Left lobe of liver (tissue), 2 donors: ENCODE data around the gene PDE5A. TPM values are rescaled to one million over a fixed set of nuclear protein-coding genes. Genes with fewer than 3 reads are reported as not detected.
"Not testable (repeated sequence)": the region's sequence is repeated elsewhere in the genome, so short reads cannot be mapped to it uniquely, and the experiment has no call there.

Source experiments
- ATAC-seq: fragments of 200-7000 bp; cut with Tn5 transposase; one replicate; pipeline ENCODE4 v1.9.1; 2020; ENCODE audit warnings: mild to moderate bottlenecking, moderate library complexity
- DNase-seq: peaks from one replicate; pipeline ENCODE4 v3.0.0-alpha.2; 2020; ENCODE audit warnings: low spot score
- total RNA-seq: library from RNA; stranded (reverse); gene quantifications from one replicate; pipeline ENCODE4 v1.2.1, GENCODE V29; 2021
- donor health status: DM: no; HTN: no; CAD: no; lungs with moderate emphysema.
- donor health status: DM: no; HTN: yes; CAD: no.

Gene PDE5A
- total RNA-seq, 1 donor from 2014 or later, result 0.53 TPM

DNA sequence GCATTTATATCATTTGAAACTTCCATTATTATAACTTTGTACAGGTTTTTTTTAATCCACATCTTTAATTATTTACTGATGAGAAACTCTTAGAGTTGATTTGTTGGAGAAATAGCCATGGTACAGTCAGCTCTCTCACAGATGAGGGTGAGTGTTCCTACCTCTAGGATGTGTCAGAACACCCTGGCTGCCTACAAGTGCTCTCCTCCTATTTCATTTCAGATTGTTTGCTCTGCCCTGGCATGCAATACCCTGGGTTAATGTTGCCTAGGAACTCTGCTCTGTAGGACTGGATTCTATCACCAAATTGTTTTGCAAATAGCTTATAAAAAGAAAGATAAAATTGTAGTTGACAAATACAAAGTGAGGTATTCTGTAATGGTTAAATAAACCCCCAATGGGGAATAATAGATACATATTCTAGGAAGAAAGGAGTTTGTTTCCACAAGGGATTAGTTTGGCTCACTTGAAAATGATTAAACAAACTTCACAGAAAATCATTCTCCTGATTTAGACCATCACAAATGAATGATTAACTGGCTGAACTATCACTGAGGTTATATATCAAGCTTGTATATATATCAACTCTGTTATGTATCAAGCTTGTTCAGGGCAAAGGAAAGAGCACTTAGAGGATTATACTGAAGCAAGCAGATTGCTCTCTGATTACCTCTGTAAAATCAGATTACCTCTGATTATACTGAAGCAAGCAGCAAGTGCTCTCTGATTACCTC is 150.0 kb downstream of the PDE5A start:
- ATAC-seq, result peak; percentile 95

DNA sequence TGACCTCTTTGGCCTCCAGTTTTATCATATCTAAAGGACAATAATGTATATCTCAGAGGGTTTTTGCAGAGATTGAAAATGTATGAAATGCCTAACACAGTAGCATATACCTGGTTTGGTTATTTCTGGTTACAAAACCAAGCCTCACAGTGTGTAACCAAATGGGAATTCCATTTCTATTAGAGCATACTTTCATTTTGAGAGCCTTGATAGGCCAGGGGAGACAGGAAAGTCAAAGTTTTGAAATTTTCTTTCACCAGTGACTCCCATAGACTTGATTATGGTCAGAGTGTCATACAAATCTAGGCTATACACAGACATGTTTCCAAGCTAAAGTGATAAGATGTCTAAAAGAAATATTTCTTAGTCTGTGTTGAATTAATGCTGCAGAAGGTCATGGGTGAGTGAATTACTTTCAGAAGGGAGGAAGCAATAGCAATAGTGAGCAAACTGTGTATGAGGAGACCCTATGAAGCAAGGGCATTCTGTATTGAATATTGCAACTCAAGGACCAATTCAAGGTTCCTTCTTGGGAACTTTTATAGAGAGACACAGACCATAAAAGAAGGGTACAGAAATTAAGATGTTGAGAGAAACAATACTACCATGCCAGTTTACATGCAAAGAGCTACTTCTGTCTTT is 151.1 kb downstream of the PDE5A start:
- ATAC-seq, result no peak
- DNase-seq, result no peak

More for the DNA sequence above, 150.0 kb downstream of the PDE5A start:
- peak; percentile 46 for DNase-seq

DNA sequence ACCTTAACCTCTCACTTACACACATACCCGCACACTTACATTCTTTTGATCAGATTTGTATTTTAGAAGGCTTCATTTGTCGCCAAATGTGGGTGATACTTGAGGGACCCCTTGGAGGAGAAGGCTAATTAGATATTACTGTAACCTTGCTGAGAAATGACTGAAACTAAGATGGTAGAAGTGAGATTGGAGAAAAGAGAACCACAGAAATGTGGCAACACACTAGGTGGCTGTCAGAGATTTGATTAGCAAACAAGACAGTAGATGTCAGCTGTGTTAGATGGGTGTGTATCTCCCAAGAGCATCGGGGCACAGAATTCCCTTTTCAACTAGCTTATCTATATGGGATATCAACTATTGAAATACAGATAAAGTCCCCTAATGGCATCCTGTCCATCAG is 157.3 kb downstream of the PDE5A start:
- no peak for DNase-seq
- no peak for ATAC-seq

DNA sequence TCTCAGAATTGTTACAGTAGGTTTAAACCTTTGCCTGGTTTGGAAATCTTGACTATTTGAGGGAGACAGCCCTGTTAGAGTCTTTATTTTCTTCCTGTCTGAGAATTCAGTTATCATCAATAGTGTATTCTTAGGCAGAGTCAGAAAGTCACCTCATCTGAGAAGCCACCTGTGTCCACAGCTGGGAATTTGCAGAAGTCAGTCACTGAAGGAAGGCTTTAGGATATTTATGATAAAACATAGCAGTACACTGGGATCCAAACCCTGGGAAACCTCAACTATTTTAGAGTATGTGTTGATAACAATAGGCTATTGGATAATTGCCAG is 157.9 kb downstream of the PDE5A start:
- ATAC-seq, DNase-seq: not testable (repeated sequence)

DNA sequence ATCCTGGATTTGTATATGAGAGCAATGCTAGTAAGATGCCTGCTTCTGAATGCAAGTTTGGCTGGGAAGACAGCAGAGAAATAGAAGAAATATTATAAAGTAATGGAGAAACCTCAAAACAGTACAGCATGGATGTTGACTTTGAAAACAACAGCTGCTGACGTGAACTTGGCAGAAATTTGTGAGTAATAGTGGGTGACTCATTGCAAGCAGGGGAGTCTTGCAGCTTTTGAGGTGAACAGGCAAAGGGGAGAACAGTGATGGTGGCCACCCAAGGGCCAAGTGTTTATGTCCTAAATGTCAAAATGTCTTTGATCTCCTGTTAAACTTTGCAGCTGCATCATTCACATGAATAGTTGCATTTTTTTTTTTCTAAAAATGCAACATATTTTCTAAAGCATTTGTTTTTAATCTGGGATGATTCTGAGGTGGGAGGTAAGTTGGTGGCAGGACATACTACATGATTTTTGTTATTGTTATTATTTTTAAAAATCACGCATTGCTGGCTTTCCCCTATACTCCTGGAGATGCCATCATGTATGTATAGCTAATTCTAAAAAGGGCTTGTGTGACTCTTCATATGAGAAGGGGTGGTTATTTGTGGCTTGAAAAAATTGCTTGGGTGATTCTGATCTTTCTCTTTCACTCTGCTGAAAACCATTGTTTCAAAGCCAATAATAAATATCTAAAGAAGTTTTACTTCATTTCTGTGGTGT is 158.4 kb downstream of the PDE5A start:
- DNase-seq, ATAC-seq: not testable (repeated sequence)

DNA sequence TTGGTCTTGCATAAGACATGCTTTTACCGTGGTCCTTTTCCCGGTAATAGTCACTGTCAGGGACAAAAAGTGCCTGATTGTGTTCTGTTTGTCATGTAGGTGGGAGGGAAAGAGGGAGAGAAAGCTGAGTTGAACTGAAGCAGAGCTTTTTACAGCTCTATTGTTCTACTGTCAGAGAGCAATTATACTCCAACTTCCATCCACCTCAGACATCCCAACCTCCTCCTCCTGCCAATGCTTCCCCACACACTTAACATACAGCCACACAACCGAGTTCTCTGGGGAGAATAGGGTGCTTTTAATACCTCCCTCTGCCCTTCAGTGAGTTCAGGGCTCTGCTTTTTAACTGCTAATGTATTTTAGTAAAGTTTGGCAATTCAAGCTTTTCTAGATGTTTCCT is 159.6 kb downstream of the PDE5A start:
- not testable (repeated sequence) for ATAC-seq, DNase-seq

DNA sequence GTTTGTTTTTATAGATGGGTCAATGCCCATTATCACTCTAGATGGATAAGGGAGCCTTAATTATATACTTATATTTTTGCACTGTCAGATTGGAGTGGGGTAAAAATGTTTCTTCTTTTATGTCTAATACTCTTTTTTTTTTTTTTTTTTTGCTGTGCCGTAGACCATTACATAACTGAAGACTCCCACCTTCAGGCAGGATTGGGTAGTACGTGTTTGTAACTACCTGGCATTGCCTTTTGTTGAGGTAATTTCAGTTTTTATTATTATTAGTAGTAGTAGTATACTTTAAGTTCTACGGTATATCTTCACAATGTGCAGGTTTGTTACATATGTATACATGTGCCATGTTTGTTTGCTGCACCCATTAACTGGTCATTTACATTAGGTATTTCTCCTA is 165.9 kb downstream of the PDE5A start:
- DNase-seq, ATAC-seq: not testable (repeated sequence)

DNA sequence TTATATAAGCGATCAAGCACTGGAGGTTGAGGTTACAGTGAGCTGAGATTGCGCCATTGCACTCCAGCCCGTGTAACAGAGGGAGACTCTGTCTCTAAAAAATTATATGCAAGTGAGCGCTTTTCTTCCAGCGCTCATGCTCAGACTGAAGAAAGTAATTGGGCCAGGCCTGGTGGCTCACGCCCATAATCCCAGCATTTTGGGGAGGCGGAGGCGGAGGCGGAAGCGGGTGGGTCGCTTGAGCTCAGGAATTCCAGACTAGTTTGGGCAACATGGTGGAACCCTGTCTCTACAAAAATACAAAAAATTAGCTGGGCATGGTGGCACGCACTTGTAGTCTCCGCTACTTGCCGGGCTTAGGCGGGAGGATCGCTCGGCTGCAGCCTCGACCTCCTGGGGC is 172.9 kb downstream of the PDE5A start:
- ATAC-seq, result not testable (repeated sequence)
- peak; percentile 53 for DNase-seq

DNA sequence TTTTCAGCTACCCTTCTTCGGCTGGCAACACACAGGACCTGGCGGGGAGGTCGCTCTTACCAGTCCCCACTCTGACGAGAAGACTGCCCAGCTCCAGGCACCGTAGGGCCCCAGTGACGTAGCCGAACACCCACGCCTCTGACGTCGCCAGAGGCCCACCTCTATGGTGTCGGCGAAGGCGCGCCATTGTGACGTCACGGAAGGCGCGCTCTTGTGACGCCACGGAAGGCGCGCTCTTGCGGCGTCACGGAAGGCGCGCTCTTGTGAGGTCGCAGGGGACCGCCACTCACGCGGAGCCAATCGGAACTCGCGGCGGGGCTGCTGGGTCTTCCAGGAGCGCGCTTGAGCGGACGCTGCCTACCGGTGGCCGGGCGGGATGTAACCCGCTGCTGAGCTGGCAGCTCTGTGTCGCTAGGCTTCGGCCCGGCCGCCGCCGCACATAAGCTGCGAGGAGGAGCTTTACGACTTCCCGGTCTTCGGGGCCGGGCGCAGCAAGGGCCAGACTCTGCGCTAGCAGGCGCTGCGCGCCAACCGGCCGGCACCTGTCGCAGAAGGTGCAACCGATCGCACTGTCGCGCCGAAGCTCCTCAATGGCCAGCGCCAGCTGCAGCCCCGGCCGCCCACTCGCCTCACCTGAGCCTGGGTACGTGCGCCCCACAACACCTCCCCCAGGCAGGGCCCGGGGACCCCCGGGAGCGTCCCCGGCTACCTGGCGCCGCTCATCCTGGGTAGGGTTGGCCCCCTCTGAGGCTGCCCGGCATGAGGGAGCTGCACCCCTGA is 173.9 kb downstream of the PDE5A start:
- ATAC-seq, result peak; percentile 100
- DNase-seq, result peak; percentile 98

DNA sequence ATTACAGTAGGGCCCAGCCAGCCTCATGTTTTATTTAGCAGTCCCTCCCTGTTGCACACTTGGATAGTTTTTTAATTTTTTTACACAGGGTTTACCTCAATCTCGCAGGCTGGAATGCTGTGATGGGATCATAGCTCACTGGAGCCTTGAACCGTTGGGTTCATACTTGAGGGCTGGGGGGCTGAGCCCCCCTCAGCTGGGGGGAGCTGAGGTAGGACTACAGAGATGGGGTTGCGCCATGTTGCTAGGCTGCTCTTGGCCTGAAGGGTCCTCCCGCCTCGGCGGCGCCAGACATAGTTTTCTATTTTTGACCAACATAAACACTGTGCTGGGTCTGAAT is 174.5 kb downstream of the PDE5A start:
- peak; percentile 17 for ATAC-seq
- DNase-seq, result not testable (repeated sequence)

DNA sequence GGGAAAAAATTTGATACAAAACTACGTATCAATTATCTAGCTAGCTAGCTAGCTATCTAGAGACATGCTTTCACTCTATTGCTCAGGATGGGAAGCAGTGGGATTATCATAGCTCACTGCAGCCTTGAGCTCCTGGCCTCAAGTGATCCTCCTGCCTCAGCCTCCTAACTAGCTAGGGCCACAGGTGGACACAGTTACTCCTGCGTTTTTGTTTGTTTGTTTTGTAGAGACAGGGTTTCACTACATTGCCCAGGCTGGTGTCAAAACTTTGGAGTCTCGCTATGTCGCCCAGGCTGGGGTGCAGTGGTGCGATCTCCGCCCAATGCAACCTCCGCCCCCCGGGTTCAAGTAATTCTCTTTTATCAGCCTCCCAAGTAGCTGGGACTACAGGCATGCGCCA is 175.3 kb downstream of the PDE5A start:
- not testable (repeated sequence) for DNase-seq, ATAC-seq

DNA sequence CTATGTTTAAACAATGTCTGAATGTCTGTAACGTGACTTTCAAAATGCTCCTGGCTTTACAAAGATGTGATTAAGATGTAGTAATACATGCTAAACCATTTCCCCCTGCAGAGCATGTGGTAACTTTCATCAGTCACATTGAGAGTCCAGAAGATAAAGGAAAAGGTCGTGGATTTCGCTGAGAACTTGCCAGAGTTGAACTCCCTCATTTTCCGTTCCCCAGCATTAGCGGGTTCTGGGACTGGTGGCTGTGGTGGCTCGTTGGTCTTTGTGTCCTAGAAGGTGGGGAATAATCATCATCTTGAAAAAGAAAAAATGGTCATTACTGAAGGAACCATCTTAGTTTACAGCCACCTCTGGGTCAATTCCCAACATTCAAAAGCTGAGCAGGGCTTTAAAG is 178.8 kb downstream of the PDE5A start:
- not testable (repeated sequence) for ATAC-seq, DNase-seq
